ENCODE data around the gene TTC21A.

- no peak for TF ChIP-seq CTCF (IDR thresholded peaks at IDR 0.05)
- no peak for TF ChIP-seq POLR2A (IDR thresholded peaks at IDR 0.05)
Observed at GRCh38 chr3:39180183-39180545, 72.7 kb downstream of the TTC21A start.
